ENCODE results near the gene PCDHB9. TPM values are rescaled to one million over a fixed set of nuclear protein-coding genes. Genes with fewer than 3 reads are reported as not detected.

The PCDHB9 gene
- total and polyA plus RNA-seq, 2 of the 4 experiments (the other 2 are of a cell fraction) = 0.10 to 0.18 TPM

- in situ Hi-C loops (cut with MboI; ENCODE audit: low sequenced_read_pairs) = no loop called here
- no peak within 1 kb of the TSS for H2BK20ac ChIP-seq (ENCODE audit: low read depth, low read length)
- H2BK15ac ChIP-seq (ENCODE audit: low read depth, low read length) = no peak within 1 kb of the TSS
- ChIA-PET POLR2A (ENCODE audit: unreplicated experiment) (no interaction called here), CTCF (interaction anchor here (0.9 kb wide), 1 partner anchor 214 kb away, joined by 3 read pairs; the partner anchor contains the start of gene PCDHGA10)
- no peak within 1 kb of the TSS for H4K5ac ChIP-seq (ENCODE audit: low read depth, low read length)
- no peak within 1 kb of the TSS for H3K4ac ChIP-seq (ENCODE audit: low read depth, low read length)
- no peaks in the 10 kb centered on the region for H3K36me3 ChIP-seq (ENCODE audit: control insufficient read depth, insufficient read depth, low read length)
- no peaks in the 10 kb centered on the region for H3K4me1 ChIP-seq (ENCODE audit: control insufficient read depth, insufficient read depth, low read length)
- H3K18ac ChIP-seq (ENCODE audit: low read depth, low read length) = no peak within 1 kb of the TSS
- no peak within 1 kb of the TSS for H2AK5ac ChIP-seq (ENCODE audit: low read depth, low read length)
- H2AFZ ChIP-seq (replicated peaks; ENCODE audit: low read length, poor library complexity) = no peak within 1 kb of the TSS
- no peak within 1 kb of the TSS for H3K56ac ChIP-seq (ENCODE audit: extremely low read depth, insufficient read depth, low read length)
- no peak within 1 kb of the TSS for H3K9ac ChIP-seq (ENCODE audit: low read depth, low read length)
- peaks cover 10% of the 10 kb centered on the region for H3K9me3 ChIP-seq (ENCODE audit: control insufficient read depth, insufficient read depth, low read length)
- no peaks in the 10 kb centered on the region for H3K27me3 ChIP-seq (ENCODE audit: control insufficient read depth, insufficient read depth, low read length)
- dilution Hi-C loops (cut with HindIII; ENCODE audit: low sequenced_read_pairs, unreplicated experiment) = no loop called here
- intact Hi-C loops (cut with micrococcal nuclease) = no loop called here
- H4K8ac ChIP-seq (ENCODE audit: low read depth in 2 of 2, low read length in 2 of 2) = no peak within 1 kb of the TSS
- H2BK5ac ChIP-seq (ENCODE audit: low read depth, low read length, poor library complexity, severe bottlenecking) = no peak within 1 kb of the TSS
- WGBS, 2 experiments (ENCODE audit: extremely low coverage in 2 of 2, insufficient read length in 1 of 2) = 0% methylated on average over 1 of the region's 21 CpGs; no CpG with 5 or more reads in 1 of the 2 experiments
- peak within 1 kb of the TSS; percentile 16; the same call in 1 of the 2 replicates for H3K4me2 ChIP-seq (ENCODE audit: low read depth, low read length)
- no peak within 1 kb of the TSS for H4K91ac ChIP-seq (ENCODE audit: insufficient read depth, low read depth, low read length)
- H2BK120ac ChIP-seq (ENCODE audit: low read depth, low read length) = no peak within 1 kb of the TSS
- TF ChIP-seq USF2 (IDR thresholded peaks at IDR 0.05; ENCODE audit: low read depth, low read length) (no peak), MAZ (IDR thresholded peaks at IDR 0.05; ENCODE audit: borderline replicate concordance, low read depth, low read length) (no peak), CTCF (conservative IDR thresholded peaks at IDR 0.05; ENCODE audit: low read depth, low read length) (no peak), CEBPB (IDR thresholded peaks at IDR 0.05; ENCODE audit: low read depth, low read length) (no peak), FOS (IDR thresholded peaks at IDR 0.05; ENCODE audit: low read depth, low read length) (no peak), RCOR1 (IDR thresholded peaks at IDR 0.05; ENCODE audit: insufficient replicate concordance, low read length) (no peak)
- H3K14ac ChIP-seq (replicated peaks; ENCODE audit: low read depth, low read length) = no peak within 1 kb of the TSS
- no peak within 1 kb of the TSS for H2AK9ac ChIP-seq (replicated peaks; ENCODE audit: low read depth, low read length, poor library complexity)
- H3K23ac ChIP-seq (ENCODE audit: low read depth, low read length) = no peak within 1 kb of the TSS
- no peaks in the 10 kb centered on the region for H3K79me1 ChIP-seq (ENCODE audit: low read depth in 1 of 2, low read length in 2 of 2)
- no peaks in the 10 kb centered on the region for H4K20me1 ChIP-seq (ENCODE audit: insufficient read depth, low read length)
- no peak for DNase-seq
- BruUV-seq (replicated peaks) = no TSS peak
- peak within 1 kb of the TSS; percentile 25; the same call in 1 of the 2 replicates for H3K4me3 ChIP-seq (ENCODE audit: insufficient read depth, low read depth, low read length)
- no peak within 1 kb of the TSS for H3K27ac ChIP-seq (ENCODE audit: insufficient read depth, low read length)
- ATAC-seq (ENCODE audit: low read depth) = no peak
- H3K9me1 ChIP-seq (ENCODE audit: insufficient read depth, low read length) = no peaks in the 10 kb centered on the region
These were observed 12.6 kb downstream of the PCDHB9 start, which contains the start of gene PCDHB11 for GRCh38 chr5:141199359-141200235. Gene PCDHB11, plus strand, starts transcription at chr5:141199627. Its CDS starts 148 bp downstream, at chr5:141199775.
